GM10248 (cell line): ENCODE measurements around the gene PRKG1.

Experiments used
- CTCF ChIA-PET: fragments of 300-600 bp; sonication (Branson Sonifier 250); formaldehyde crosslinking; extraction: SDS; loops from one replicate; lab custom pipeline; 2021; ENCODE audit warnings: antibody characterized with exemption; lab: Yijun Ruan, JAX
- POLR2A ChIA-PET: fragments of 350-650 bp; sonication (Branson Sonifier 250); formaldehyde crosslinking; extraction: SDS; loops from one replicate; lab custom pipeline; 2020; ENCODE audit warnings: antibody characterized with exemption; lab: Yijun Ruan, JAX
- DNase-seq: peaks from one replicate; pipeline ENCODE4 v3.0.0; 2012; ENCODE audit errors: extremely low spot score
- CTCF ChIP-seq: IDR thresholded peaks from 2 replicates; pipeline ENCODE4 v1.5.1; 2012; ENCODE audit warnings: mild to moderate bottlenecking, low read depth; ENCODE audit errors: extremely low read depth, missing control alignments, control extremely low read depth

The PRKG1 gene

DNA sequence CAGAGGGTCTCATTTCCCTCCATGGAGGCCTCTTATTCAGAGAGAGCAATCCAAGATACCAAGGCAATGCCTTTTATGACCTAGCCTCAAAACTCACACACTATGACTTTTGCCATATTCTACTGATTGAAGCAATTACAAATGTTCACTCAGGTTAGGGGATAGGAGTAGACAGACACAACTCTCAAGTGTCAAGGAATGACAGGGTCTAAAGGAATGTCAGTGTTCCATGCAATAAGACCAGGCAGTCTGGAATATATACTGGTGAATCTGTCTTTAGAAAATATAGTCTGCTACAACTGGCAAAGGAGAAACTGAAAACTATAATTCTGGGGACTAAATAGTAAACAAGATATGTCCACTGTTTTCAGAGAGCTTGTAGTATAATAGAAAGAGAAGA lies 283.9 kb downstream of the PRKG1 start:
- TF ChIP-seq CTCF: no peak
- POLR2A ChIA-PET: no interaction called here
- CTCF ChIA-PET: interaction anchor here (1.1 to 1.9 kb wide), 3 partner anchors 10 to 31 kb away, joined by 3 to 4 read pairs (median 3); no protein-coding TSS in a partner anchor
- no peak for DNase-seq

- ChIA-PET POLR2A (no interaction called here), CTCF (interaction anchor here (1.9 kb wide), 1 partner anchor 21 kb away, joined by 3 read pairs; no protein-coding TSS in a partner anchor)
- DNase-seq: no peak
- no peak for TF ChIP-seq CTCF
These were observed 289.1 kb downstream of the PRKG1 start for GRCh38 chr10:51363415-51363814.

- no peak for DNase-seq
- POLR2A ChIA-PET: no interaction called here
- TF ChIP-seq CTCF: no peak
- CTCF ChIA-PET: interaction anchor here (0.6 to 1.9 kb wide), 4 partner anchors 15 to 25 kb away, joined by 3 read pairs; no protein-coding TSS in a partner anchor
These were observed 290.4 kb downstream of the PRKG1 start for GRCh38 chr10:51364674-51365073.

DNA sequence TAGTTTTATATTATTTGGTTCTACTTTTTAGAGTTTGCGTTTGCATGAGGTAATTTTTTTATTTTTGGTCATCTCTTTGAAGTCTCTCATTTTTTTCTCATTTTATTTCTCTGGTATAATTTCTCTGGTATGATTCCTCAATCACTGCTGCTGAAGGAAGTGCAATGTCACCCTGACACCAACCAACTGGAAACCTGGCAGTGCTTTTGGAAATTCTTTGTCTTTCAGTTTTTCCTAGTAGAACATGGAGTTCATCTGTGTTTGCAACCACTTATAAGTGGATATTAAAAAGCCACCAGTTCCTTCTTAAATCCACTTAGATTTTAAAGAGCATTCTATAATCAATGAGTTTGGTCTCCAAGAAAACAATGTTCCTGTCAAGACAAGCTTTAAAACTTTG lies 291.8 kb downstream of the PRKG1 start:
- ChIA-PET CTCF (interaction anchor here (1.3 kb wide), 1 partner anchor 23 kb away, joined by 3 read pairs; no protein-coding TSS in a partner anchor), POLR2A (no interaction called here)
- TF ChIP-seq CTCF: no peak
- DNase-seq: no peak

GRCh38 chr10:51367127-51367526 lies 292.8 kb downstream of the PRKG1 start:
- TF ChIP-seq CTCF: no peak
- ChIA-PET CTCF (interaction anchor here (2.3 kb wide), 1 partner anchor 10 kb away, joined by 7 read pairs; no protein-coding TSS in a partner anchor), POLR2A (no interaction called here)
- no peak for DNase-seq

GRCh38 chr10:51367694-51368093 lies 293.4 kb downstream of the PRKG1 start:
- TF ChIP-seq CTCF: no peak
- CTCF ChIA-PET: interaction anchor here (0.8 to 2.3 kb wide), 3 partner anchors 10 to 21 kb away, joined by 3 to 7 read pairs (median 4); no protein-coding TSS in a partner anchor

GRCh38 chr10:51368943-51369342 lies 294.7 kb downstream of the PRKG1 start:
- DNase-seq: no peak
- TF ChIP-seq CTCF: peak; percentile 11
- ChIA-PET POLR2A (no interaction called here), CTCF (interaction anchor here (1.0 to 3.6 kb wide), 5 partner anchors 8 to 53 kb away, joined by 3 to 16 read pairs (median 4); no protein-coding TSS in a partner anchor)

More at GRCh38 chr10:51367694-51368093, 293.4 kb downstream of the PRKG1 start:
- no peak for DNase-seq
- POLR2A ChIA-PET: no interaction called here
